HG03565 (cell line): Measurements from ENCODE around the gene SRMS.
"Not testable (repeated sequence)": the region's sequence is repeated elsewhere in the genome, so short reads cannot be mapped to it uniquely, and the experiment has no call there.

Source experiments
- ATAC-seq: cut with Tn5 transposase; IDR thresholded peaks from one replicate; pipeline ENCODE4 v1.9.1; 2021; ENCODE audit warnings: mild to moderate bottlenecking, moderate library complexity; ENCODE audit not compliant: unreplicated experiment

The SRMS gene

GRCh38 chr20:63566395-63567135, 19.0 kb upstream of the SRMS start:
- no peak for ATAC-seq

GRCh38 chr20:63565699-63566335, 18.3 kb upstream of the SRMS start:
- no peak for ATAC-seq

DNA sequence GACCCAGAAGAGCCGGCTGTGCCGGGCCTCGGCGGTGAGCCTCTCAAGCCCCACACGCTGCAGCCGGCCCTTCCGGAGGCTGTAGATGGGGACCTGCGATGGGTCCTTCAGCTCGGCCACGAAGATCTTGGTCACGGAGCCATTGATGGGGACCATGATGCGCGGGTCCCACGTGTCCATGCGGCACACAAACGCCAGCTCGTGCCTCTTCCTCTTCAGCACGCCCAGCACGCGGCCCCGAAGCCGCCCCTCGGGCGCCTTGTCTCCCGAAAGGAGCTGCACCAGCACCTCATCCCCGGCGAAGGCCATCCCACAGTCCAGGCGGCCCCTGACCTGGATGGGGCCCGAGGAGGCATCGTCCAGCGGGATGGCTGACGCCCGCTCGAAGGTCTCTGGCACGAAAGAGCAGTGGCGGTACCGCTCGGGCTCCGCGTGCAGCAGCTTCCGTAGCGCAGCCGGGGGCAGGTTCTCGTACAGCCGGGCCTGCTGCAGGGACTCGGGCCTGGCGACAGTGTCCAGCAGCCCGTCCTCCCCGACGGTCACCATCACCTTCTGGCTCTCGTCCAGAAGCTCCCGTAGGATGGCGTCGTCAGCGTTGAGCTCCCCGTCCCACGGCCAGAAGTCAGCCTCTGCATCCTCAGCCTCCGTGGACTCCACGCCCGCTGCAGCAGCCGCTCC, 17.6 kb upstream of the SRMS start:
- ATAC-seq = no peak

DNA sequence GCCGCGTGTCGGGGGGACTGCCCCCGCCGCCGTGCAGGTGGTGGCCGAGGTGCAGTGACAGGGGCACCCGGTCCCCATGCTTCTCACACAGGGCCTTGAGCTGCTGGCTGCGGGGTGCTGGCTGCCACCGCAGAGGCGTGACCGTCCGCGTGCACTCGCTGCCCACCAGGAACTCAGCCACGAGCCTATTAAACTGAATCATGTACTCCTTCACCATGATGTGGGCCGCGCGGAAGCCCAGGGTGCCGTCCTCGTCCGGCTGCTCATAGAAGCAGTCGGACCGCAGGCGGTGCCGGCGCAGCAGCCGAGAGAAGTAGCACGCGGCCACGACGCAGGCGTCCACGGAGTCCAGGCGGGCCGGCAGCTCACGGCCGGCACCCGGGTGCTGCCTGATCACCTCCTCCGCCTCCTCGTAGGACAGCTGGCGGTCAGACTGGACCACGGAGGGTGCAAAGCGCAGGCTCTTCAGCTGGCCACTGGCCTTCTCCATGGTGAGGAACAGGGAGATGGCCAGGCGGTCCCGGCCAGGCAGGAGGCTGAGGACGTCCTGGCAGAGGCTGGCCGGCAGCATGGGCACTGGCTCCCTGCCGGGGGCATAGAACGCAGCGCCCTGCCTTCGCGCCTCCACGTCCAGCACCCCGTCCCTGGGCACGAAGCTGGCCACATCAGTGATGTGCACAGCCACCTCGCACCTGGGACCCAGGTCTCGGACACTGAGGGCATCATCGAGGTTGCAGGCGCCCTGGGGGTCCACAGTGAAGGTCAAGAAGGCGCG, 16.7 kb upstream of the SRMS start:
- ATAC-seq = no peak

GRCh38 chr20:63563225-63563935, 15.8 kb upstream of the SRMS start:
- no peak for ATAC-seq

GRCh38 chr20:63562461-63563224, 15.1 kb upstream of the SRMS start:
- no peak for ATAC-seq

- no peak for ATAC-seq
Observed at GRCh38 chr20:63561624-63562396, 14.3 kb upstream of the SRMS start.

GRCh38 chr20:63560856-63561609, 13.5 kb upstream of the SRMS start:
- no peak for ATAC-seq

DNA sequence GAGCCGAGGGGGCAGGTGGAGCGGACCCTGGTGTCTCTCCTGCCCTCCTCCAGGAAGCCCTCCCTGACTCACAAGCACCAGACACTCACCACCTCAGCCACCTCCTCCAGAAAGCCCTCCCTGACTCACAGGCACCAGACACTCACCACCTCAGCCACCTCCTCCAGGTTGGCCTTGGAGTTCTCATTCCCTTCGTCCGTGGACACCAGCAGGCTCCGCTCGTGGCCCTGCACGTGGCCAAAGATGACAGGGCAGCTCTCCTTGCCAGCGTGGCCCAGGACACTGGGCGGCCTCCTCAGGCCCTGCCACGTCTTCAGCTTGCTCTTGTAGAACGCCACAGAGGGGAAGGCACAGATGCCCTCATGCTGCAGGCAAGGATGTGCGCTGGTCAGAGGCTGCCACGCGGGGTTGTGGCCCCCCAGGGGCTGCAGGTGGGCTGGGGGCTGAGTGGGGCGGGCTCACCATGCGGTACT, 12.8 kb upstream of the SRMS start:
- no peak for ATAC-seq

DNA sequence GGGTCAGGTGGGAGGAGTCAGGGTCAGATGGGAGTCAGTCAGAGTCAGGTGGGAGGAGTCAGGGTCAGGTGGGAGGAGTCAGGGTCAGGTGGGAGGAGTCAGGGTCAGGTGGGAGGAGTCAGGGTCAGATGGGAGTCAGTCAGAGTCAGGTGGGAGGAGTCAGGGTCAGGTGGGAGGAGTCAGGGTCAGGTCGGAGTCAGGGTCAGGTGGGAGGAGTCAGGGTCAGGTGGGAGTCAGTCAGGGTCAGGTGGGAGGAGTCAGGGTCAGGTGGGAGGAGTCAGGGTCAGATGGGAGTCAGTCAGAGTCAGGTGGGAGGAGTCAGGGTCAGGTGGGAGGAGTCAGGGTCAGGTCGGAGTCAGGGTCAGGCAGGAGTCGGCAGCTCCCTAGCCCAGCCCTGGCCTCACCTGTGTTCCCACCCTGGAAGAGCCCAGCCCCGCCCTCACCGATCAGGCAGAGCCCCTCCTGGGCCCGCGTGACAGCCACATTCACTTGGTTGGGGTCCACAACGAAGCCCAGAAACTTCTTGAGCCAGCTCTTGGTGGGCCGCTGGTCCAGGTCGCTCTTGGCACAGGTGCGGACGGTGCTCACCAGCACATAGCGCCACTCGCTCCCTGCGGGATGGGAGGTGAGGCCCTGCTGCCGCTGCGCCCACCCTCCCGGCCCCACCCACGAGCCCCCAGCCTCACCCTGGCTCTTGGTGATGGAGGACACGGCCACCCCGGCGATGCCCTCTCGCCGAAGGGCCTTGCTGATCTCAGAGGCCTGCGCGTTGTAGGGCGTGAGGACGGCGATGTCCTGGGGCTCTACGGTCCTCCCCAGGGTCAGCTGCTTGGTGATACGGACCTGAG, 12.2 kb upstream of the SRMS start:
- ATAC-seq = not testable (repeated sequence)

DNA sequence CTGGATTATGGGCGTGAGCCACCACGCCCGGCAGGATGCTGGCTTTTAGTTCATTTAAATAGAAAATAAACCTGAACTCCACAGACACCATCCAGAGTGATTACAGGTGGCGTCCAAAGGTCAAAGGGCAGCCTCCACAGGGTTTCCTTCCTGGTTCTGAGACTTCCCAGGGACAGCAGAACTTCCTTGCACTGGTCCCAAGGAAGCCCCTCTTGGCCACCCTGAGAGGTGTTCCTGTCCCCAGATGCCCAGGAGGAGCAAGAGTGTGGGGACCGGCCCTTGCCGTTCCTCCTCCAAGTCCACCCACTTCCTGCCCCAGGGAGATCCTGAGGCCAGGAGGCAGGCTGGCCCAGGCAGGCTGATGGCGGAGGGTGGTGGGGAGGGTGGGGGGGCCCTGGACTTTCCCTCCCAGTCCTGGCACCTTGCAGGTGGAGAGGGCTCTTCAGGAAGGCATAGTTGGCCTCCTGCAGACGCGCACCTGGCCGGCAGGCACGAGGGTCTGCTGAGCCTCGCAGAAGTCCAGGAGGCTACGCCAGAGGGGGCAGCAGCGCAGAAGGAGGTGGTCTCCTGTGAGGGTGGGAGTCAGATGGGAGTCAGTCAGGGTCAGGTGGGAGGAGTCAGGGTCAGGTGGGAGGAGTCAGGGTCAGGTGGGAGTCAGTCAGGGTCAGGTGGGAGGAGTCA, 11.4 kb upstream of the SRMS start:
- no peak for ATAC-seq

- ATAC-seq = no peak
Observed at GRCh38 chr20:63557481-63557891, 9.9 kb upstream of the SRMS start.

DNA sequence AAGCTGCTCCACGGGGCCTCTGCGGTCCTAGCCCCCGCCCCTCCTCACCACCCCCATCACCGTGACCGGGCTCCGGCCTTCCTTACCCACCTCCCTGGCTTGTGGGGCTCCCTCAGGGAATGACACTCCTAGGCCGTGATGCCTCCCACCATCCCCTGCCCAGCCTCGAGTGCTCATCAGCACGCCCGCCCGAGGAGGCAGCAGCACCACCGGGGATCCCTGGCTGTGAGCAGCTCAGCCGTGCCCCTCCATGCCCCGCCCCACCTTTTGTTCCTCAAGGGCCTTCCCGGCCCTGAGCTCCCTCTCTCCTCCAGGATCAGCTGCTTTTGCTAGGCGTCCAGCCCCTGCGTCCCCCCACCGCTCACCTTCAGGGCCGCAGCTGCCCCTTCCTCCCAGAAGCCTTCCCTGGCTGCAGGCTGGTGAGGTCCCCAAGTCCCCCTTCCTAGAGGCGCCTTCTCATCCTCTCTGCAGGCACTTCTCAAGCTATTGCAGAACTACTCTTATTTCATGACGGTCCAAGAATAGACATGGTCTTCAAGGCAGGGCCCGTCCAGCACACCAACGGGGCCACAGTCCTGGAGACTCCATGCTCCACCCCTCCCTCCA, 9.4 kb upstream of the SRMS start:
- ATAC-seq = no peak

DNA sequence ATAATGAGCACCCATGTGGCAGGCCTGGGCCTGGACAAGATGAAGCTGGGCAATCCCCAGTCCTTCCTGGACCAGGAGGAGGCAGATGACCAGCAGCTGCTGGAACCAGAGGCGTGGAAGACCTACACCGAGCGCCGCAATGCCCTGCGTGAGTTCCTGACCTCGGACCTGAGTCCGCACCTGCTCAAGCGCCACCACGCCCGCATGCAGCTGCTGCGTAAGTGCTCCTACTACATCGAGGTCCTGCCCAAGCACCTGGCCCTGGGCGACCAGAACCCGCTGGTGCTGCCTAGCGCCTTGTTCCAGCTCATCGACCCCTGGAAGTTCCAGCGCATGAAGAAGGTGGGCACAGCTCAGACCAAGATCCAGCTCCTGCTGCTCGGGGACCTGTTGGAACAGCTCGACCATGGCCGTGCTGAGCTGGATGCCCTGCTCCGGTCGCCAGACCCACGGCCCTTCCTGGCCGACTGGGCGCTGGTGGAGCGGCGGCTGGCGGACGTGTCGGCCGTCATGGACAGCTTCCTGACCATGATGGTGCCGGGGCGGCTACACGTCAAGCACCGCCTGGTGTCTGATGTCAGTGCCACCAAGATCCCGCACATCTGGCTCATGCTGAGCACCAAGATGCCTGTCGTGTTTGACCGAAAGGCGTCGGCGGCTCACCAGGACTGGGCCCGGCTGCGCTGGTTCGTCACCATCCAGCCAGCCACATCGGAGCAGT, 8.3 kb upstream of the SRMS start:
- no peak for ATAC-seq

DNA sequence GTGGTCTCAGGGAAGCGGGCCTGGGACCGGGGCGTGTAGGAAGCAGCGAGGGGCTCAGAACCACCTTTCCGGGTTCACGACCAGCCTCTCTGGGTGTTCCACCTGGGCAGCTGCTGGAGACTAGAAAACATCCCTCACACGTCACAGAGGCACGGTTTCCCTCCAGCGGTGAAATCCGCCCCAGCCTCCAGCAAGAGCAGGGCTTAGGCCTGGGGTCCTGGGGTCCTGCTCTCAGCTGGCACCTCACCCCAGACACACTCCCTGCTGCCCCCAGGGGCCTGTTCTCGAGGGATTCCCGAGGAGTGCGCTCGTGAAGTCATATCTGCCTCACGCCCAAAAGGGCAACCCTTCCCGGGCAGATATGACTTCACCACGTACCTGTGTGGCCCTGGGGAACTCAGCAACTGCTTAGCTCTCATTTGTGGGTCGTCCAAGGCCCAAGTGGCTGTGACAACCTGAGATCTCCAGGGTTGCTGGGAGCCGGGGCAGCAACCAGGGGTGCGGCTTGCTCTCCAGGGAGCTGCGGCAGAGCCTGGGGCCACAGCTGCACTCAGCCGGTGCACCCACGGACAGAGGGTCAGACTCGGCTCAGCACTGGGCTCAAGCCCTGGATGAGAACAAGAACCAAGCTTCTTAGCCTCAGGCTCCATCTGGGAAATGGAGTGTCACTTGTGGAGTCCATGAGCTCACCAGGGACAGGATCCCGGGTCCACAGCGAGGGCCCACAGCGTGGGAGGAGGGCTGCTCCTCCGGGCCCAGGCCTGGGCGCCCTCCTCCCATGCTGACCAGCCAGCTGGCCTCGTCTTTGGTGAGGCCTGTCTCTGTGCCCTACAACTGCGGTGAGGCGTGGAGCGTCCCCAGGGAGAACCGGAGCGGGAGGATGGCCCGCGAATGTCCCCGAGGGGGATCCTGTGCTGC, 7.1 kb upstream of the SRMS start:
- no peak for ATAC-seq
